Spleen (tissue), 7 donors: ENCODE results near the gene TGM3.

ENCODE experiments used
- CTCF ChIP-seq, 11 experiments: fragments of 200-600 bp in 7 of 11; fragments of 450-650 bp in 4 of 11; sonication (generic) in 4 of 11; IDR thresholded peaks in 8 of 11; conservative IDR thresholded peaks in 3 of 11; 1 replicate in 7 of 11; 2 replicates in 4 of 11; pipeline versions ENCODE4 v1.4.0 to v1.8.0; 2016 to 2021; ENCODE audit warnings: antibody characterized with exemption in 11 of 11, inconsistent platforms in 4 of 11, mild to moderate bottlenecking in 1 of 11
- POLR2A ChIP-seq, 3 donors: fragments of 450-650 bp; IDR thresholded peaks; one replicate each; pipeline ENCODE4 v1.5.1; 2017; ENCODE audit warnings: antibody characterized with exemption in 3 of 3, mild to moderate bottlenecking in 1 of 3
- POLR2AphosphoS5 ChIP-seq, 3 donors: sonication (generic); formaldehyde crosslinking; IDR thresholded peaks; one replicate each; pipeline ENCODE4 v1.5.1; 2017; ENCODE audit warnings: antibody characterized with exemption in 3 of 3
- donor health status: DM: no; HTN: no; CAD: no; lungs with moderate emphysema.
- donor health status: DM: no; HTN: no; CAD: no.
- donor health status: DM: no; HTN: no; CAD: no.

- TF ChIP-seq CTCF (IDR thresholded peaks at IDR 0.05 in 8 of 11, conservative IDR thresholded peaks at IDR 0.05 in 3 of 11) = no peak
- TF ChIP-seq POLR2AphosphoS5 (IDR thresholded peaks at IDR 0.05) = no peak
- no peak for TF ChIP-seq POLR2A (IDR thresholded peaks at IDR 0.05)
Observed at GRCh38 chr20:2305479-2305878, 9.7 kb downstream of the TGM3 start.
